Ectodermal cell (in vitro differentiated cells): Measurements from ENCODE around the gene AGR3.

Experiments used
- H3K27ac ChIP-seq: 2 replicates; pipeline ENCODE4 v1.7.0; 2013; ENCODE audit warnings: mild to moderate bottlenecking, low read depth, low read length; ENCODE audit not compliant: insufficient read depth, poor library complexity, severe bottlenecking
- H3K27me3 ChIP-seq: 2 replicates; pipeline ENCODE4 v1.7.0; 2013; ENCODE audit warnings: mild to moderate bottlenecking, low read length; ENCODE audit not compliant: insufficient read depth, control insufficient read depth, poor library complexity, severe bottlenecking
- H3K36me3 ChIP-seq: one replicate; pipeline ENCODE4 v1.7.0; 2013; ENCODE audit warnings: low read length; ENCODE audit not compliant: control insufficient read depth, insufficient read depth
- H3K4me1 ChIP-seq: one replicate; pipeline ENCODE4 v1.7.0; 2013; ENCODE audit warnings: low read length; ENCODE audit not compliant: control insufficient read depth, insufficient read depth
- H3K4me3 ChIP-seq: 2 replicates; pipeline ENCODE4 v1.7.0; 2013; ENCODE audit warnings: low read depth, low read length, control low read depth; ENCODE audit not compliant: insufficient read depth
- H3K9me3 ChIP-seq: 2 replicates; pipeline ENCODE4 v1.7.0; 2013; ENCODE audit warnings: mild to moderate bottlenecking, low read length, moderate library complexity; ENCODE audit not compliant: control insufficient read depth
- WGBS, 2 experiments: methylation state at CpG; one replicate each; pipeline ENCODE4 v1.1.7; 2013; ENCODE audit warnings: missing lambda C conversion rate in 2 of 2; 5-methylcytosine and 5-hydroxymethylcytosine counted together

Gene AGR3

DNA sequence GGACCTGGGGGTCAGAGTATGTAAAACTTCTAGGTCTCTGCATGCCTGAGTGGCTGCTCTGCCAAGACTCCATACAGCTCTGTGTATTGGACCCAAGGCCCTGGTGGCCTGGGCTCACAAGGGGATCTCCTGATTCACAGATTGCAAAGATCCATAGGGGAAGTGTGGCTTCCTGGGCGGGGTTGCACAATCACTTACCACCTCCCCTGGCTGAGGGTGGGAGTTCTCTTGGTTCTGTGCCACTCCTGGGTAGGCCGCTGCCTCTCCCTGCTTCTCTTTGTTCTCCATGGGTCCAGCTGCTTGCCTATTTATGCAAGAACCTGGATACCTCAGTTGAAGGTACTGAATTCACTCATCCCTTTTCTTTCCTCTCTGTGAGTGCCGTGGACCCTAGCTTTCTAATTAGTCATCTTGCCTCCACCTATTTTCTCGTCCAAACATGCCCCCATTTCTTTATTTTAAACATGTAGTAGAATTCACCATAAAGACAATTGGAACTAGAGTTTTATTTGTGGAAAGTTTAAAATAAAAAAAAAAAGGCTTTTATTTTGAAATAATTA is 18.5 kb upstream of the AGR3 start:
- WGBS, 2 experiments = 86 to 92% methylated on average over 3 of the region's 4 CpGs
- Histone ChIP-seq H3K4me3 (no peak overlapping the region), H3K36me3 (peaks cover 6% of the 10 kb centered on the region), H3K9me3 (peaks cover 2% of the 10 kb centered on the region), H3K4me1 (peaks cover 3% of the 10 kb centered on the region), H3K27ac (no peak overlapping the region), H3K27me3 (no peaks in the 10 kb centered on the region)

DNA sequence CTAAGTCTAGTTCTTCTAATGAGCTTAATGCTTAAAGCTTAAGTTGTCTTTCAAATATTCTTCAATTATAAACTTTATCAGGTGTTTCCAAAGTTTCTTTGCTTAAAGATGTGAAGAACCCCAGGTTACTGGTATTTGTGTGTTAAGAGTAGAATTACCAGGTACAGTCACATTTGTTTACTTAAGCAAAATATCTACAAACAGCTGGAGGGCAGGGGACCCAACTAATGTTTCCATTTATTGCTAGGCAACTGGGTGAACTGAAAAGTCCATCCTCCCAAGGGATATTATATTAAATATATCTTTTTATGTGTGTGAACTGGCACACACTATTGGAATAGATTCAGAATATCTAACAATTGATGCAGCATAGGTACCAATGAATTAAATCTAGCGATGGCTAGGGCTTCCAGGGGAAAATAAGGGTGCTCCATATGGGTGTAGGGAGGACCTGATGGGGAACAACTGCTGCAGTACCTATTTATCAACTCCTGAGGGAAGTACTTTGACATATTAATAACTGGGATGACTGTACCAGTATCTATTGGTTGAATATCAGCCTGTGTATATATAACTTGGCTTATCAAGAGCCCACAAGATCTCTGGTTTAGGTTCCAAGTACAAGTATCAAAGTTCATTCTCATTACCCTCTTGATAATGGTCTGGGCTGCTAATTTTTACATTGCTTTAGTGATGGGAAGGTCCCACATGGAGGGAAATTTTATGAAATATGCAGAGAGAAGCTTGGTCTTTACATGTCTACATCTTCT is 10.3 kb upstream of the AGR3 start:
- Histone ChIP-seq H3K4me3 (no peak overlapping the region), H3K9me3 (no peaks in the 10 kb centered on the region), H3K4me1 (no peaks in the 10 kb centered on the region), H3K36me3 (no peaks in the 10 kb centered on the region), H3K27ac (no peak overlapping the region), H3K27me3 (no peaks in the 10 kb centered on the region)
- 94 to 97% methylated on average over 1 of the region's 1 CpG for WGBS, 2 experiments

DNA sequence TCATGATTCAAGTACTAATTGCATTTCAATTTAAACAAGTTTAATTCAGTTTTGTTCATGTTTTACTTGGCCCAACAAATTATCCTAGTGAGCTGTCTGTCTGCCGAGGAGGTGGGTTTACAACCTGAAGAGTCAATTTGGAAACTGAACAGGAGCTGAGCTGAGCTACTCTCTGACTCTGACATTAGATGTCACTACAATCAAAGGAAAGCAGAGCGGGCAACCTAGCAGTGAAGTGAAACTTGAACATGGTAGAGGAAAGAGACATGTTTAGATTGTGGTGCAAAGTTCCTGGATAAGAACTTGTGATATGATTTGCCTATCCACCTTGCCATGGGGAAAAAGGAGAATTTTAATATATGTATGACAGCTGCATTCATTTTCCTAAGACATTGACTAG is 9.6 kb upstream of the AGR3 start:
- no peaks in the 10 kb centered on the region for H3K36me3 ChIP-seq
- H3K9me3 ChIP-seq = no peaks in the 10 kb centered on the region
- H3K4me1 ChIP-seq = no peaks in the 10 kb centered on the region
- H3K27me3 ChIP-seq = no peaks in the 10 kb centered on the region
- WGBS, 2 experiments = 71 to 75% methylated on average over 2 of the region's 2 CpGs
- no peak overlapping the region for H3K27ac ChIP-seq
- H3K4me3 ChIP-seq = no peak overlapping the region

DNA sequence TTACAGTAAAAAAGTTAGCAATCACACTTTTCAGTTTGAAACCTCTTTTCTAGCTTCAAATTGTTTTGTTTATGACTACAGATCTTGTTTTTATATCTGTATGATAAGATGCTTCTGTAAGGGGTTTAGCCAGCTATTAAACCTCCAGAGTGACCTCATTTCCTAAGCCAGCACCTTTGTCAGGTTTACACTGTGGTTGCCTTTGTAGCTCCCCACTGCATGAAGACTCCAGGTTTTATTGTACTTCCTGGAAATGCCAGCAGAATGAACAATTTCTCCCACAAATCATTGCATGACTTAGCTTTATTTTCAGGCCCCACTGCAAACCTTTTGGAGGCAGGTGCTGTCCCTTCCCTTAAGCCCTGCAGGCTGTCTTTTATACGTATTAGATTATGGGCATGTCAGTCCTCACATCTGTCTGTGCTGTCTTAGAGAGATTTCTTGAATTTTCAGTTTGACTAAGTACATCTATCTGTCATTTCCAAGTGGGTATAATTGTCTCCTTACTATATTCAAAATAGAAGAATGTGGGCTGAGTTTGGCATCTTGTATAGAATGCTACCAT is 8.2 kb upstream of the AGR3 start:
- 96 to 100% methylated on average over 1 of the region's 1 CpG for WGBS, 2 experiments
- no peak overlapping the region for H3K27ac ChIP-seq
- no peaks in the 10 kb centered on the region for H3K4me1 ChIP-seq
- no peaks in the 10 kb centered on the region for H3K27me3 ChIP-seq
- H3K4me3 ChIP-seq = no peak overlapping the region
- H3K36me3 ChIP-seq = no peaks in the 10 kb centered on the region
- no peaks in the 10 kb centered on the region for H3K9me3 ChIP-seq

DNA sequence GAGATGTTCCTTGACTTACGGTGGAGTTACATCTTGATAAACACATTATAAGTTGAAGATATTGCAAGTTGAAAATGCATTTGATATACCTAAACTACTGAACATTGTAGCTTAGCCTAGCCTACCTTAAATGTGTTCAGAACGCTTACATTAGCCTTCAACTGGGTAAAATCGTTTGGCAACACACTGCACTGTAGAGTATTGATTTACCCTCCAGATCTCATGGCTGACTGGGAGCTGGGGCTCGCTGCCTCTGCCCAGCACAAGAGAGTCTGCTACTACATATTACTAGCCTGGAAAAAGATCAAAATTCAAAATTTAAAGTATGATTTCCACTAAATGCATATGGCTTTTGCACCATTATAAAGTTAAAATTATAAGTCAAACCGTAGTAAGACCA is 7.5 kb upstream of the AGR3 start:
- 90 to 95% methylated on average over 3 to 4 of the region's 5 CpGs for WGBS, 2 experiments
- Histone ChIP-seq H3K9me3 (no peaks in the 10 kb centered on the region), H3K4me1 (no peaks in the 10 kb centered on the region), H3K27ac (no peak overlapping the region), H3K27me3 (no peaks in the 10 kb centered on the region), H3K36me3 (no peaks in the 10 kb centered on the region), H3K4me3 (no peak overlapping the region)

DNA sequence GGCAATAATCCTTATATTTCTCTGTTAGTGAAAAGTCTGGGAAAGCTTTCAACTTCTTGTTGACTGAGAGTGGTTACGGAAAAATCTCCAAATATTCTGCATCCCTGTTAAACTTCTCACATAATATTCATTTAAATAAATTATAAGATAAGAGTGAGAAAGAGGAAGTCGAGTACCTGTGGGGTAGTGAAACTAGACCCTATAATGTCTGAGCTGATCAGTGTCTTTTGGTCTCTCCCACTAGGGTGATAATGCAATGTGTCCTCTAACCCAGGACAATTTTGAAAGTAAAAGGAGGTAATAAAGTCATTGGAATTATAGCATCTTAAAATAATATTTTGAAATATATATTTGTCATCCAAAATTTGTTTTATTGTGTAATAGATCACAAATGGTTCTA is 2.1 kb upstream of the AGR3 start:
- no peaks in the 10 kb centered on the region for H3K27me3 ChIP-seq
- WGBS, 2 experiments = 78 to 100% methylated on average over 1 of the region's 2 CpGs
- H3K27ac ChIP-seq = no peak overlapping the region
- no peaks in the 10 kb centered on the region for H3K9me3 ChIP-seq
- H3K4me3 ChIP-seq = no peak overlapping the region
- no peaks in the 10 kb centered on the region for H3K4me1 ChIP-seq
- no peaks in the 10 kb centered on the region for H3K36me3 ChIP-seq

DNA sequence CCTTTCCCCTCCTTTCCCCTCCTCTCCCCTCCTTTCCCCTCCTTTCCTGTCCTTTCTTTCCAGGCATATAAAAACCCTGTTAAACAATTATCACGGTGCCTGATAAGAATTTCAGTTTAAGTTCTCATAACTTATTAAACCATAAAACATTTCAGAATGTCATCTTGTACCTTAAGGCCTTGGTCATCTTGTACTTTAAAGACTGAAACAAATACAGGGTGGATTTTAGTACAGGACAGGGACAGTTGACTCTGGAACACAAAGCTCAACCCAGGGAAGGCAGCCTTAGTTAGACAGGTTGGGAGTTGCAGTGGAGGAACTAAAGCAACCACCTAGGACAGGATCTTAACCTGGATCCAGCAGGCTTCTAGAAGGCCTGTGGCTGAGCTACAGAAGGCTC is 1.2 kb downstream of the AGR3 start:
- Histone ChIP-seq H3K4me1 (no peaks in the 10 kb centered on the region), H3K4me3 (no peak overlapping the region), H3K9me3 (no peaks in the 10 kb centered on the region), H3K27ac (no peak overlapping the region), H3K27me3 (no peaks in the 10 kb centered on the region), H3K36me3 (no peaks in the 10 kb centered on the region)
- 88 to 96% methylated on average over 1 of the region's 1 CpG for whole genome bisulfite sequencing, 2 experiments

DNA sequence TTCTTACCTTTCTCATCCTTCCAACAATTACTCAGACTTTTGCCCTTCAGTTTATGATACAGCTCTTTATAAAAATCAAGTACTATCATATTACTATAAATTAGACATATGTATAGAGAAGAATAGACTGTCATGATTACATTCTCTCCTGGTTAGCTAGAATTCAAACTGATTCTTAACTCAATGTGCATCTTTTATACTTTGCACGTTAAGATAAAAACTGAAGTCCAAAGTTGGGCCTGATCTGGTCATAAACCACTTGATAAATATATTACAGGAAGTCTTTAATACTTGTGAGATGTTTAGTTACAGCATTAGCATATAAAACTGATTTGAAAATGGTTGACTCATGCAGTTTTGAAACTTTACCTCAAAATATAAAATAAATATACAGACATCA is 2.6 kb downstream of the AGR3 start:
- Histone ChIP-seq H3K9me3 (no peaks in the 10 kb centered on the region), H3K27me3 (no peaks in the 10 kb centered on the region), H3K27ac (no peak overlapping the region), H3K4me3 (no peak overlapping the region), H3K4me1 (no peaks in the 10 kb centered on the region), H3K36me3 (no peaks in the 10 kb centered on the region)
- 100% methylated on average over 1 of the region's 1 CpG; no CpG with 5 or more reads in 1 of the 2 experiments for WGBS, 2 experiments

DNA sequence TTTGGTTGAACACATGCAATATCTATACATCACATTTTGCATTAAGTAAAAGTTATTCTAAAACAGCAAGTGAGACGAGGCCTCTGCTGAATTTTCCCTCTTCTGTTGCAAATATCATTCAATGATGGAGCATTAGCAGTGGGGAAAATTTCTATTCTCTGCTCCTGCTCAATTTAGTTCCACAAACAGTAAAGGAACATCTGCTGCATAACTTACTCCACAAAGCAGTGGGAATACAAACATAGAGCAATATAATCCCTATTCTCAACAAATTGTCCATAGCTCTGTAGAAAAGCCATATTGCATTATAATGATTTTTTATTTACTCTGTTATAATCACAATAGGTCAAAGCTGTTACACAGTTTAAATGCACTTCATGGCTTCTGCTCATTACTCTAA is 5.9 kb downstream of the AGR3 start:
- Histone ChIP-seq H3K27me3 (no peaks in the 10 kb centered on the region), H3K4me3 (no peak overlapping the region), H3K4me1 (no peaks in the 10 kb centered on the region), H3K36me3 (no peaks in the 10 kb centered on the region), H3K27ac (no peak overlapping the region), H3K9me3 (no peaks in the 10 kb centered on the region)
- WGBS, 2 experiments = 92% methylated on average over 1 of the region's 1 CpG; no CpG with 5 or more reads in 1 of the 2 experiments

DNA sequence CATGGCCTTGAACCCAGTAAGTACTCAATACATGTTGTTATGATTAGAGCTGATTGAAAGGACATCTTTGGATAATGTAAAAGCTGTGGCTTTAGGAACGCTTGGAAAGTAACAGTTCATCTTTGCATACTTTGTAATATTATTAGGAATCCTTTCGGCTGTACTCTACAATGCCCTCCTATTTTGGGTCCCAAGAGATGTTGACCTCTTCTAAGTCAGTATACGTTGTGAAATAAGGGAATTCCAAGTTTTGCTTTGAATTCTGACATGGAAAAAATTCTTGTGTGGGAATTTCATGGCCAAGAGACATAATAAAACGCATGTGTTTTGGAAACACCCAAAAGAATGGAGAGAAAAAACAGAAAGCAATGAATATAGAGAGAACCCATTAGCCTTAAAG is 7.7 kb downstream of the AGR3 start:
- no peaks in the 10 kb centered on the region for H3K9me3 ChIP-seq
- H3K4me1 ChIP-seq = no peaks in the 10 kb centered on the region
- H3K27me3 ChIP-seq = no peaks in the 10 kb centered on the region
- H3K36me3 ChIP-seq = no peaks in the 10 kb centered on the region
- H3K27ac ChIP-seq = no peak overlapping the region
- WGBS, 2 experiments = 41 to 47% methylated on average over 4 of the region's 4 CpGs
- H3K4me3 ChIP-seq = no peak overlapping the region
